Caco-2 (cell line): Measurements from ENCODE around the gene ANO8. TPM values are rescaled to one million over a fixed set of nuclear protein-coding genes. Genes with fewer than 3 reads are reported as not detected.
"Not testable (repeated sequence)": the region's sequence is repeated elsewhere in the genome, so short reads cannot be mapped to it uniquely, and the experiment has no call there.

Source experiments
- BruUV-seq: library from RNA; stranded (reverse); fragments of 400-500 nt; replicated peaks from 2 replicates; lab custom pipeline; 2021; lab: Mats Ljungman, UMichigan
- CTCF ChIA-PET: fragments of 300-600 bp; sonication (Branson Sonifier 250); formaldehyde crosslinking; loops from one replicate; lab custom pipeline; 2022; ENCODE audit warnings: antibody characterized with exemption; lab: Charles Lee
- POLR2A ChIA-PET: fragments of 300-600 bp; sonication (Branson Sonifier 250); formaldehyde crosslinking; loops from one replicate; lab custom pipeline; 2022; ENCODE audit warnings: antibody characterized with exemption; lab: Charles Lee
- DNase-seq, 2 experiments: peaks; one replicate each; pipeline versions ENCODE4 v3.0.0 to v3.0.0-alpha.2; 2020 to 2022
- H3K27me3 ChIP-seq: replicated peaks from 2 replicates; pipeline ENCODE4 v1.6.0; 2011; ENCODE audit warnings: low read length; ENCODE audit not compliant: control insufficient read depth, insufficient read depth
- H3K36me3 ChIP-seq: 2 replicates; pipeline ENCODE4 v1.5.1; 2011; ENCODE audit warnings: low read length; ENCODE audit not compliant: control insufficient read depth, insufficient read depth
- H3K4me1 ChIP-seq: fragments of 250-450 bp; sonication (Bioruptor Pico); 2 replicates; pipeline ENCODE4 v1.5.1; 2020; ENCODE audit warnings: mild to moderate bottlenecking
- H3K4me3 ChIP-seq: 2 replicates; pipeline ENCODE4 v1.5.1; 2011; ENCODE audit warnings: low read depth, mild to moderate bottlenecking, control low read depth, low read length
- H3K9me3 ChIP-seq: fragments of 250-450 bp; sonication (Bioruptor Pico); 2 replicates; pipeline ENCODE4 v1.5.1; 2020; ENCODE audit warnings: mild to moderate bottlenecking, moderate library complexity
- H3K27ac Mint-ChIP-seq: one replicate; pipeline ENCODE4 v1.8.0; 2022; ENCODE audit warnings: mixed read lengths; ENCODE audit not compliant: unreplicated experiment
- H3K27me3 Mint-ChIP-seq: one replicate; pipeline ENCODE4 v1.8.0; 2022; ENCODE audit warnings: mixed read lengths; ENCODE audit not compliant: insufficient read depth, unreplicated experiment
- H3K36me3 Mint-ChIP-seq: one replicate; pipeline ENCODE4 v1.8.0; 2022; ENCODE audit warnings: mild to moderate bottlenecking, mixed read lengths; ENCODE audit not compliant: insufficient read depth, unreplicated experiment
- H3K4me1 Mint-ChIP-seq: one replicate; pipeline ENCODE4 v1.8.0; 2022; ENCODE audit warnings: low read depth, mixed read lengths; ENCODE audit not compliant: unreplicated experiment
- H3K4me3 Mint-ChIP-seq: one replicate; pipeline ENCODE4 v1.8.0; 2022; ENCODE audit warnings: mild to moderate bottlenecking, moderate library complexity, mixed read lengths; ENCODE audit not compliant: unreplicated experiment
- H3K9me3 Mint-ChIP-seq: one replicate; pipeline ENCODE4 v1.8.0; 2022; ENCODE audit warnings: mixed read lengths; ENCODE audit not compliant: unreplicated experiment
- CTCF ChIP-seq, 2 experiments: fragments of 200-600 bp in 1 of 2; IDR thresholded peaks; 1 replicate in 1 of 2; 2 replicates in 1 of 2; pipeline versions ENCODE4 v1.5.1 to v1.8.0; 2011 to 2022; ENCODE audit warnings: antibody characterized with exemption in 1 of 2, control low read depth in 1 of 2, inconsistent platforms in 1 of 2, low read depth in 1 of 2, low read length in 1 of 2, mild to moderate bottlenecking in 1 of 2, moderate library complexity in 1 of 2; ENCODE audit not compliant: insufficient read depth in 1 of 2, severe bottlenecking in 1 of 2, unreplicated experiment in 1 of 2
- intact Hi-C: fragments of 100-400 bp; cut with micrococcal nuclease; formaldehyde crosslinking; loops from one replicate; pipeline ENCODE4 v1.10.0; 2022; ENCODE audit not compliant: unreplicated experiment
- total RNA-seq: library from RNA; stranded (reverse); gene quantifications from 2 replicates; pipeline ENCODE4 v1.2.3, GENCODE V29; 2022

ANO8 gene
- total RNA-seq, 1 experiment from 2014 or later, result 11.5 TPM

- H3K36me3 ChIP-seq, result peaks cover 3% of the 10 kb centered on the region; the same call in 1 of the 2 replicates
- intact Hi-C loops, result no loop called here
- Mint-ChIP-seq H3K27me3 (no peaks in the 10 kb centered on the region), H3K36me3 (peaks cover 28% of the 10 kb centered on the region), H3K9me3 (no peaks in the 10 kb centered on the region), H3K4me1 (no peaks in the 10 kb centered on the region), H3K27ac (no peak overlapping the region), H3K4me3 (no peak overlapping the region)
- CTCF ChIA-PET, result no interaction called here
- no TSS peak for BruUV-seq
- H3K4me1 ChIP-seq, result peaks cover 2% of the 10 kb centered on the region
- peaks cover 5% of the 10 kb centered on the region; the same call in 1 of the 2 replicates for H3K9me3 ChIP-seq
- no peak for TF ChIP-seq CTCF (IDR thresholded peaks at IDR 0.05; ENCODE audit: insufficient read depth in 1 of 2, low read depth in 1 of 2, low read length in 1 of 2, severe bottlenecking in 1 of 2, unreplicated experiment in 1 of 2)
- no peak overlapping the region for H3K4me3 ChIP-seq
- POLR2A ChIA-PET, result no interaction called here
- no peaks in the 10 kb centered on the region for H3K27me3 ChIP-seq
- DNase-seq, result no peak
These were observed 37.7 kb downstream of the ANO8 start for GRCh38 chr19:17296976-17297375.

- peaks cover 3% of the 10 kb centered on the region; the same call in 1 of the 2 replicates for H3K36me3 ChIP-seq
- no peaks in the 10 kb centered on the region for H3K27me3 Mint-ChIP-seq
- BruUV-seq, result no TSS peak
- POLR2A ChIA-PET, result no interaction called here
- H3K27me3 ChIP-seq, result no peaks in the 10 kb centered on the region
- no peak overlapping the region for H3K4me3 Mint-ChIP-seq
- H3K9me3 Mint-ChIP-seq, result no peaks in the 10 kb centered on the region
- H3K9me3 ChIP-seq, result peaks cover 5% of the 10 kb centered on the region; the same call in 1 of the 2 replicates
- H3K4me3 ChIP-seq, result no peak overlapping the region
- H3K36me3 Mint-ChIP-seq, result peaks cover 27% of the 10 kb centered on the region
- H3K27ac Mint-ChIP-seq, result no peak overlapping the region
- no peak for DNase-seq
- CTCF ChIA-PET, result interaction anchor here (0.6 kb wide), 1 partner anchor 9 kb away, joined by 4 read pairs; no protein-coding TSS in a partner anchor
- H3K4me1 ChIP-seq, result no peaks in the 10 kb centered on the region
- intact Hi-C loops, result no loop called here
- no peak for TF ChIP-seq CTCF (IDR thresholded peaks at IDR 0.05; ENCODE audit: insufficient read depth in 1 of 2, low read depth in 1 of 2, low read length in 1 of 2, severe bottlenecking in 1 of 2, unreplicated experiment in 1 of 2)
- no peaks in the 10 kb centered on the region for H3K4me1 Mint-ChIP-seq
These were observed 38.4 kb downstream of the ANO8 start for GRCh38 chr19:17296273-17296672.

- H3K27ac Mint-ChIP-seq, H3K4me3 Mint-ChIP-seq, H3K4me1 Mint-ChIP-seq, BruUV-seq, H3K27me3 Mint-ChIP-seq, H3K9me3 Mint-ChIP-seq, H3K9me3 ChIP-seq, H3K36me3 ChIP-seq, DNase-seq, intact Hi-C loops, H3K4me3 ChIP-seq, H3K27me3 ChIP-seq, H3K4me1 ChIP-seq, POLR2A ChIA-PET: not testable (repeated sequence)
- CTCF ChIA-PET, result interaction anchor here (0.6 kb wide), 1 partner anchor 10 kb away, joined by 4 read pairs; no protein-coding TSS in a partner anchor
- peaks cover 27% of the 10 kb centered on the region for H3K36me3 Mint-ChIP-seq
These were observed 39.1 kb downstream of the ANO8 start for GRCh38 chr19:17295551-17295950.
